Ovary (tissue), 3 donors: ENCODE results near the gene KAT8.

Source experiments
- CTCF ChIP-seq, 3 donors: fragments of 450-650 bp in 2 of 3; fragments of 200-600 bp in 1 of 3; IDR thresholded peaks; one replicate each; pipeline versions ENCODE4 v1.5.1 to v1.8.0; 2016 to 2022; ENCODE audit warnings: antibody characterized with exemption in 3 of 3, mild to moderate bottlenecking in 1 of 3
- POLR2A ChIP-seq: fragments of 450-650 bp; IDR thresholded peaks from one replicate; pipeline ENCODE4 v1.6.1; 2017; ENCODE audit warnings: antibody characterized with exemption, mild to moderate bottlenecking, moderate library complexity
- donor health status: DM: no; HTN: no; CAD: no.

GRCh38 chr16:31128711-31129567 is 11.5 kb downstream of the KAT8 start:
- TF ChIP-seq CTCF (IDR thresholded peaks at IDR 0.05) (no peak), POLR2A (no peak)
